K562 (cell line): Measurements from ENCODE around the gene BEST2.

Experiments used
- BRCA1 ChIP-seq, 2 experiments: fragments of 450-650 bp in 1 of 2; sonication (generic) in 1 of 2; formaldehyde crosslinking in 1 of 2; IDR thresholded peaks; 2 replicates each; pipeline versions ENCODE4 v1.5.0 to v1.6.1; 2017 to 2020; ENCODE audit warnings: mild to moderate bottlenecking in 1 of 2, missing genetic modification reagents in 1 of 2
- ERF ChIP-seq: fragments of 450-650 bp; formaldehyde crosslinking; IDR thresholded peaks from 2 replicates; pipeline ENCODE4 v1.4.0; 2020; ENCODE audit warnings: mild to moderate bottlenecking, mixed read lengths
- ZNF507 ChIP-seq: conservative IDR thresholded peaks from 2 replicates; pipeline ENCODE4 v1.6.1; 2017; ENCODE audit warnings: missing genetic modification characterization, missing compliant biosample characterization
- TF ChIP-seq, protein P1 (sequence below): sonication (generic); formaldehyde crosslinking; IDR thresholded peaks from 2 replicates; pipeline ENCODE4 v1.9.0; 2022; ENCODE audit warnings: mild to moderate bottlenecking, missing genetic modification reagents
- TF ChIP-seq, protein P2 (sequence below): fragments of 450-650 bp; IDR thresholded peaks from 2 replicates; pipeline ENCODE4 v1.7.1; 2018; ENCODE audit warnings: mild to moderate bottlenecking, low read depth; ENCODE audit not compliant: partially characterized antibody

DNA sequence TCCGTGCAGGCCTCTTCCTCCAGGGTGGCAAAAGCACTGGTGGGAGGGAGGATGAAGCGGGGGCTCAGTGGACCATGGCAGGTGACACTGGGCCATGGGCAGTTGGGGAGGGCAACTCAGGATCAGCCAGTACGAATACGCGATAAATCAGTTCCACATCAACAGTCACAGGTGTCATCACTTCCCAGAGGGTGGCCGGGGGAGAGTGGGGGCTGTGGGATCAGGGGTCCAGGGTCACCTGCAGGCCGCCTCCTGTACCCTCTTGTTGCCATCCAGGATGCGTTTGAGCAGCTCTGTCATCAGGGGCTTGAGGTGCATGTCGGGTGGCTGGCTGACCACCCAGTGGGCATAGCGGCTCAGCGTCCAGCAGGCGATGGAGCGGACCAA, 45.3 kb upstream of the BEST2 start:
- no peak for TF ChIP-seq ERF
- TF ChIP-seq, protein P1, sequence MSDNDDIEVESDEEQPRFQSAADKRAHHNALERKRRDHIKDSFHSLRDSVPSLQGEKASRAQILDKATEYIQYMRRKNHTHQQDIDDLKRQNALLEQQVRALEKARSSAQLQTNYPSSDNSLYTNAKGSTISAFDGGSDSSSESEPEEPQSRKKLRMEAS (CRISPR knock-in tag), result no peak
- TF ChIP-seq ZNF507 (tag), result no peak
- TF ChIP-seq, protein P2, sequence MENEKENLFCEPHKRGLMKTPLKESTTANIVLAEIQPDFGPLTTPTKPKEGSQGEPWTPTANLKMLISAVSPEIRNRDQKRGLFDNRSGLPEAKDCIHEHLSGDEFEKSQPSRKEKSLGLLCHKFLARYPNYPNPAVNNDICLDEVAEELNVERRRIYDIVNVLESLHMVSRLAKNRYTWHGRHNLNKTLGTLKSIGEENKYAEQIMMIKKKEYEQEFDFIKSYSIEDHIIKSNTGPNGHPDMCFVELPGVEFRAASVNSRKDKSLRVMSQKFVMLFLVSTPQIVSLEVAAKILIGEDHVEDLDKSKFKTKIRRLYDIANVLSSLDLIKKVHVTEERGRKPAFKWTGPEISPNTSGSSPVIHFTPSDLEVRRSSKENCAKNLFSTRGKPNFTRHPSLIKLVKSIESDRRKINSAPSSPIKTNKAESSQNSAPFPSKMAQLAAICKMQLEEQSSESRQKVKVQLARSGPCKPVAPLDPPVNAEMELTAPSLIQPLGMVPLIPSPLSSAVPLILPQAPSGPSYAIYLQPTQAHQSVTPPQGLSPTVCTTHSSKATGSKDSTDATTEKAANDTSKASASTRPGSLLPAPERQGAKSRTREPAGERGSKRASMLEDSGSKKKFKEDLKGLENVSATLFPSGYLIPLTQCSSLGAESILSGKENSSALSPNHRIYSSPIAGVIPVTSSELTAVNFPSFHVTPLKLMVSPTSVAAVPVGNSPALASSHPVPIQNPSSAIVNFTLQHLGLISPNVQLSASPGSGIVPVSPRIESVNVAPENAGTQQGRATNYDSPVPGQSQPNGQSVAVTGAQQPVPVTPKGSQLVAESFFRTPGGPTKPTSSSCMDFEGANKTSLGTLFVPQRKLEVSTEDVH, result no peak
- no peak for TF ChIP-seq BRCA1 (IDR thresholded peaks at IDR 0.05)
- no peak for TF ChIP-seq BRCA1 (CRISPR knock-in tag; IDR thresholded peaks at IDR 0.05)
